Astrocyte of the cerebellum (primary cell): ENCODE measurements around the gene SRRT.
"Not testable (repeated sequence)": the region's sequence is repeated elsewhere in the genome, so short reads cannot be mapped to it uniquely, and the experiment has no call there.

Experiments
- DNase-seq: peaks from one replicate; pipeline ENCODE4 v3.0.0-alpha.2; 2011; ENCODE audit warnings: low read depth
- H3K4me3 ChIP-seq: 2 replicates; pipeline ENCODE4 v1.5.1; 2011; ENCODE audit warnings: mild to moderate bottlenecking, low read depth, low read length, moderate library complexity
- in situ Hi-C: cut with HindIII; loops from 2 replicates; pipeline ENCODE4 v1.10.0; 2017; ENCODE audit warnings: low sequenced_read_pairs
- TF ChIP-seq, protein P1 (sequence below): IDR thresholded peaks from 2 replicates; pipeline ENCODE4 v1.5.1; 2012; ENCODE audit warnings: low read length, low read depth, moderate library complexity, mild to moderate bottlenecking; ENCODE audit errors: missing control alignments

The SRRT gene

DNA sequence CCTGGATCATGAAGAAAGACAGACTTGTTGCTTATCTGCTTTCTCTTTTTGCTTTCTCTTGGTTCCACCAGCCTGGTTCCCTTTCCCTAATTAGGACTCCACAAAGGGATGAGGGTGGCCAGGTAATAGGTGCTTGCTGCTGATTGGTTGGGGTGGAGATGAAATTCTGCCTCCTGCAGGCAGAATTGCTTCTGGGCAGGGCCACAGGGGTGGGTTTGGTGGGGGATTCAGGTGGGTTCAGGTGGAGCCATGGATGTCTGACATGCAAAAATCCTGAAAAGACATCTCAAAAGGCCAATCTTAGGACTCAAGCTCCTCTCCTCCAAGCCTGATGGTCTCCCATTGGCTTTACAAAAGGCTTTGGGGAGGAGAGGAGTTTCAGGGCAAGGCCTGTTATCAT, 46.1 kb downstream of the SRRT start:
- in situ Hi-C loops: no loop called here
- no peak for DNase-seq
- H3K4me3 ChIP-seq: no peak overlapping the region
- TF ChIP-seq, protein P1, sequence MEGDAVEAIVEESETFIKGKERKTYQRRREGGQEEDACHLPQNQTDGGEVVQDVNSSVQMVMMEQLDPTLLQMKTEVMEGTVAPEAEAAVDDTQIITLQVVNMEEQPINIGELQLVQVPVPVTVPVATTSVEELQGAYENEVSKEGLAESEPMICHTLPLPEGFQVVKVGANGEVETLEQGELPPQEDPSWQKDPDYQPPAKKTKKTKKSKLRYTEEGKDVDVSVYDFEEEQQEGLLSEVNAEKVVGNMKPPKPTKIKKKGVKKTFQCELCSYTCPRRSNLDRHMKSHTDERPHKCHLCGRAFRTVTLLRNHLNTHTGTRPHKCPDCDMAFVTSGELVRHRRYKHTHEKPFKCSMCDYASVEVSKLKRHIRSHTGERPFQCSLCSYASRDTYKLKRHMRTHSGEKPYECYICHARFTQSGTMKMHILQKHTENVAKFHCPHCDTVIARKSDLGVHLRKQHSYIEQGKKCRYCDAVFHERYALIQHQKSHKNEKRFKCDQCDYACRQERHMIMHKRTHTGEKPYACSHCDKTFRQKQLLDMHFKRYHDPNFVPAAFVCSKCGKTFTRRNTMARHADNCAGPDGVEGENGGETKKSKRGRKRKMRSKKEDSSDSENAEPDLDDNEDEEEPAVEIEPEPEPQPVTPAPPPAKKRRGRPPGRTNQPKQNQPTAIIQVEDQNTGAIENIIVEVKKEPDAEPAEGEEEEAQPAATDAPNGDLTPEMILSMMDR: no peak

DNA sequence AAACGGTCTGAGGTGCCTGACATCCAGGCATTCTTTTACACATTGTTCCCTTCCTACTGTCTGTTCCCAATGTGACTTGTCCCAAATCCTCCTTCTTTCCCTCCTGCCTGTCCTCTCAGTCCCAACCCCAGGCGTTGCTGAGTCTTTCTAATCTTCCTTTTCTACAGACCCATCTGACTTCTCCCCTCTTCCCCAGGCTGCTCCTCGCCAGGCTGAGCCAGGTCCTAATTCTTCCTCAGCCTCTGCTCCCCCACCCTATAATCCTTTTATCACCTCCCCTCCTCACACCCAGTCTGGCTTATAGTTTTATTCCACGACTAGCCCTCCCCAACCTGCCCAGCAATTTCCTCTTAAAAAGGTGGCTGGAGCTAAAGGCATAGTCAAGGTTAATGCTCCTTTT, 48.7 kb downstream of the SRRT start:
- DNase-seq, H3K4me3 ChIP-seq, in situ Hi-C loops: not testable (repeated sequence)

DNA sequence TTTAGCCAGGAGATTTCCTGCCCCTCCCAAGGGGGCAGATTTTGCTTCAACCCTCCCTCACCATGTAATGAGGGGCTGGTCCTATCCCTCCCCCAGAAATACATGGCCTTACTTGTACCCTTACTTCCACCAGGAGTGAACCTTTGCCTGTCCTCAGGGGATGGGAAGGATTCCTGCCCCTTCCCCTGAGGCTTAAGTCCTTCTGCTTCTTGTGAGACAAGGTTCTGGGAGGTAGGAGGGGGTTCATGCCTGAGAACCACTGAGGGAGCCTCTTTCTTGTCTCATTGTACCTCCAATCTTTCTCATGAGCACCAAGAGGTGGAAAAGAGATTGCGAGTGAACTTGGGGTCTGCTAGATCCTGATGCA, 54.9 kb downstream of the SRRT start:
- in situ Hi-C loops: no loop called here
- H3K4me3 ChIP-seq: no peak overlapping the region
- DNase-seq: no peak
- TF ChIP-seq, protein P1: no peak

DNA sequence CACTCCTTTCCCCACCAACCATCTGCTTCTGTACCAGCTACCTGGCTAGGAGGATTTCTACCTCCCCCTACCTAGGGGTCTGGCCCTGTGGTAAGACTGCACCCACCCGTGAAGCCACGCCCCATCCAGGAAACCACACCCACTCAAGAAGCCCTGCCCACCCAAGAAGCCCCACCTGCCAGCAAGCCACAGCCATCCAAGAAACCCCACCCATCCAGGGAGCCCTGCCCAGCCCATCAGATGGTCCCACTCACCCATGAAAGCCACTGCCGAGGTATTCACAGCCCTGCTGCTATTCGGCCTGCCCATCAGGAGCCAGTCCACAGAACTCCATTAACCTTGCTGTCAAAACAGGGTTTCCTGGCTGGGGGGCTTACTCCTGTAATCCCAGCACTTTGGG, 58.8 kb downstream of the SRRT start:
- DNase-seq: no peak
- in situ Hi-C loops: no loop called here
- no peak overlapping the region for H3K4me3 ChIP-seq
- TF ChIP-seq, protein P1: no peak

DNA sequence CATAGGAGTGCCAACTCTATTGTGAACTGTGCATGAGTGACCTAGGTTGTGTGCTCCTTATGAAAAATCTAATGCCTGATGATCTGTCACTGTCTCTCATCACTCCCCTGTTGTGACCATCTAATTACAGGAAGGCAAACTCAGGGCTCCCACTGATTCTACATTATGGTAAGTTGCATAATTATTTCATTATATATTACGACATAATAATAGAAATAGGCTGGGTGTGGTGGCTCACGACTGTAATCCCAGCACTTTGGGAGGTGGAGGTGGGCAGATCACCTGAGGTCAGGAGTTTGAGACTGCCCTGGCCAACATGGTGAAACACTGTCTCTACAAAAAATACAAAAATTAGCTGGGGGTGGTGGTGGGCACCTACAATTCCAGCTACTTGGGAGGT, 60.5 kb downstream of the SRRT start:
- in situ Hi-C loops, DNase-seq, H3K4me3 ChIP-seq: not testable (repeated sequence)

DNA sequence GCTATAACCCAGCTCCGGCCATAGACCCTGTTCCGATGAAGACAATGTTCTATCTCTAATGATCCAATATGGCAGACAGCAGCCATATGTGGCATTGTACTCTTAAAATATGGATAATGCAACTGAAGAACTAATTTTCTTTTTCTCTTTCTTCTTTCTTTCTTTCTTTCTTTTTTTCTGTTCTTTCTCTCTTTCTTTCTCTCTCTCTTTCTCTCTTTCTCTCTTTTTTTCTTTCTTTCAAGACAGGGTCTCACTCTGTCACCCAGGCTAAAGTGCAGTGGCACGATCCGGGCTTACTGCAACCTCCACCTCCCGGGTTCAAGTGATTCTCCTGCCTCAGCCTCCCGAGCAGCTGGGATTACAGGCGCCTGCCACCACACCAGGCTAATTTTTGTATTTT, 61.3 kb downstream of the SRRT start:
- H3K4me3 ChIP-seq, in situ Hi-C loops, DNase-seq: not testable (repeated sequence)
